Tibial nerve (tissue), 4 donors: ENCODE measurements around the gene BNC1.

ENCODE experiments used
- EP300 ChIP-seq, 2 donors: sonication (generic); formaldehyde crosslinking; IDR thresholded peaks; one replicate each; pipeline ENCODE4 v1.6.1; 2017; ENCODE audit warnings: antibody characterized with exemption in 2 of 2, mild to moderate bottlenecking in 1 of 2
- POLR2A ChIP-seq, 2 donors: fragments of 450-650 bp; IDR thresholded peaks; one replicate each; pipeline ENCODE4 v1.6.1; 2017; ENCODE audit warnings: antibody characterized with exemption in 2 of 2, mild to moderate bottlenecking in 2 of 2, moderate library complexity in 2 of 2
- TF ChIP-seq, protein P1 (sequence below), 5 experiments: fragments of 200-600 bp in 3 of 5; fragments of 450-650 bp in 2 of 5; sonication (generic) in 3 of 5; IDR thresholded peaks; one replicate each; pipeline ENCODE4 v1.5.1; 2016 to 2019; ENCODE audit warnings: antibody characterized with exemption in 5 of 5, mild to moderate bottlenecking in 3 of 5, moderate library complexity in 2 of 5

DNA sequence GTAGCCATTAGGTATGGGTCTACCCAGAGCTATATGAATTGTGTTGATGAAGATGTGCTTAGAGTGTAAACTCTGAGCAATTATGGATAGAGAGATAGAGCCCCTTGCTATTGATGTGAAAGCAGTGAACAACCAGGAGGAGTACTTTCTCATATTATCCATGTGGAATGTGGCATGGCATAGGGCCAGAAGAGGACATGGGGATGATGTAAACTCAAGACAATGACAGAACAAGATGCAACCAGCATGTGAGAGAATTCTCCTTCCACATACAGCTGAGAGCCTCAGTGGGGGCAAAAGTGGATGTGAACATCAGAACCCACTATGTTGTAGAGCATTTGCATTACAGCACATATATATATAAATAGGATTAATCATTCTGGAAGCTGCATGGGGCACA lies 36.4 kb upstream of the BNC1 start:
- TF ChIP-seq, protein P1, sequence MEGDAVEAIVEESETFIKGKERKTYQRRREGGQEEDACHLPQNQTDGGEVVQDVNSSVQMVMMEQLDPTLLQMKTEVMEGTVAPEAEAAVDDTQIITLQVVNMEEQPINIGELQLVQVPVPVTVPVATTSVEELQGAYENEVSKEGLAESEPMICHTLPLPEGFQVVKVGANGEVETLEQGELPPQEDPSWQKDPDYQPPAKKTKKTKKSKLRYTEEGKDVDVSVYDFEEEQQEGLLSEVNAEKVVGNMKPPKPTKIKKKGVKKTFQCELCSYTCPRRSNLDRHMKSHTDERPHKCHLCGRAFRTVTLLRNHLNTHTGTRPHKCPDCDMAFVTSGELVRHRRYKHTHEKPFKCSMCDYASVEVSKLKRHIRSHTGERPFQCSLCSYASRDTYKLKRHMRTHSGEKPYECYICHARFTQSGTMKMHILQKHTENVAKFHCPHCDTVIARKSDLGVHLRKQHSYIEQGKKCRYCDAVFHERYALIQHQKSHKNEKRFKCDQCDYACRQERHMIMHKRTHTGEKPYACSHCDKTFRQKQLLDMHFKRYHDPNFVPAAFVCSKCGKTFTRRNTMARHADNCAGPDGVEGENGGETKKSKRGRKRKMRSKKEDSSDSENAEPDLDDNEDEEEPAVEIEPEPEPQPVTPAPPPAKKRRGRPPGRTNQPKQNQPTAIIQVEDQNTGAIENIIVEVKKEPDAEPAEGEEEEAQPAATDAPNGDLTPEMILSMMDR (IDR thresholded peaks at IDR 0.05): no peak
- no peak for TF ChIP-seq POLR2A (IDR thresholded peaks at IDR 0.05)
- TF ChIP-seq EP300 (IDR thresholded peaks at IDR 0.05): no peak
